ENCODE results near the gene MICAL2.

GRCh38 chr11:12205330-12205729 is 94.9 kb downstream of the MICAL2 start:
- no peak for TF ChIP-seq CTCF (IDR thresholded peaks at IDR 0.05)
- TF ChIP-seq POLR2AphosphoS5 (IDR thresholded peaks at IDR 0.05), result no peak

Data from esophagus muscularis mucosa (tissue), 3 donors.